Adrenal gland (tissue), 5 donors: ENCODE data around the gene HMGXB3.

ENCODE experiments used
- POLR2A ChIP-seq, 2 donors: fragments of 450-650 bp; IDR thresholded peaks; one replicate each; pipeline ENCODE4 v1.6.1; 2017; ENCODE audit warnings: antibody characterized with exemption in 2 of 2, mild to moderate bottlenecking in 2 of 2, moderate library complexity in 1 of 2
- TF ChIP-seq, protein P1 (sequence below), 6 experiments: fragments of 450-650 bp in 4 of 6; fragments of 200-600 bp in 2 of 6; sonication (generic) in 1 of 6; IDR thresholded peaks; 1 replicate in 5 of 6; 2 replicates in 1 of 6; pipeline versions ENCODE4 v1.5.1 to v1.8.0; 2016 to 2021; ENCODE audit warnings: antibody characterized with exemption in 6 of 6, mild to moderate bottlenecking in 2 of 6, moderate library complexity in 1 of 6
- donor health status: DM: no; HTN: no; CAD: no.

DNA sequence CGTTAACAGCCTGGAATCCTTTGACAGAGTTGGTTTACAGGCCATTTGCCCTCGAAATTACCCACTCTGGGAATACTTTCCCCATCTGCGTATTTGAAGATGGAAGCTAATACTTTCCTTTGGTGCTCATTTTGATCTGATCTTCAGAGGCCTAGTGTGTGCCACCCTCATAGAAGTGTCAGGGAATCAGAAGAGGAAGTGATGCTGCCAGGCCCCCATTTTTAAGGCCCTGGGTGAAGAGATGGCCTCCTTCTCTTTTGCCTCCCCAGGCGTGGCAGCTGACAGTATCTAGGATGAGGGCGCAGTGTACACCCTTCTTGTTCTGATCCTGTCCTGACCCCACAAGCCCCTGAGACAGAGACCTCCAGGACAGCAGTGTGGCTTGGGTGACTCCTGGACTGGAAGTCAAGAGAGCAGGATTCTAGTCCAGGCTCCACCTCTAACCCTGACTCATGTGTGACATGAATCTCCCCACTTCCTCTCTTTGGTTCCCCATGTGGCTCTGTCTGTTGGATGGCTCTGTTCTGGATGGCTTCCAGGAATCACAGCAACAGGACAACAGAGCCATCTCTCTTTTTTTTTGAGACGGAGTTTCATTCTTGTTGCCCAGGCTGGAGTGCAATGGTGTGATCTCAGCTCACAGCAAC is 58.1 kb downstream of the HMGXB3 start:
- no peak for TF ChIP-seq POLR2A (IDR thresholded peaks at IDR 0.05)
- TF ChIP-seq, protein P1, sequence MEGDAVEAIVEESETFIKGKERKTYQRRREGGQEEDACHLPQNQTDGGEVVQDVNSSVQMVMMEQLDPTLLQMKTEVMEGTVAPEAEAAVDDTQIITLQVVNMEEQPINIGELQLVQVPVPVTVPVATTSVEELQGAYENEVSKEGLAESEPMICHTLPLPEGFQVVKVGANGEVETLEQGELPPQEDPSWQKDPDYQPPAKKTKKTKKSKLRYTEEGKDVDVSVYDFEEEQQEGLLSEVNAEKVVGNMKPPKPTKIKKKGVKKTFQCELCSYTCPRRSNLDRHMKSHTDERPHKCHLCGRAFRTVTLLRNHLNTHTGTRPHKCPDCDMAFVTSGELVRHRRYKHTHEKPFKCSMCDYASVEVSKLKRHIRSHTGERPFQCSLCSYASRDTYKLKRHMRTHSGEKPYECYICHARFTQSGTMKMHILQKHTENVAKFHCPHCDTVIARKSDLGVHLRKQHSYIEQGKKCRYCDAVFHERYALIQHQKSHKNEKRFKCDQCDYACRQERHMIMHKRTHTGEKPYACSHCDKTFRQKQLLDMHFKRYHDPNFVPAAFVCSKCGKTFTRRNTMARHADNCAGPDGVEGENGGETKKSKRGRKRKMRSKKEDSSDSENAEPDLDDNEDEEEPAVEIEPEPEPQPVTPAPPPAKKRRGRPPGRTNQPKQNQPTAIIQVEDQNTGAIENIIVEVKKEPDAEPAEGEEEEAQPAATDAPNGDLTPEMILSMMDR (IDR thresholded peaks at IDR 0.05), result no peak
